GM23338 (cell line): Measurements from ENCODE around the gene MYLK. TPM values are rescaled to one million over a fixed set of nuclear protein-coding genes. Genes with fewer than 3 reads are reported as not detected.

Experiments used
- ATAC-seq: fragments of 200-7000 bp; cut with Tn5 transposase; 3 replicates; pipeline ENCODE4 v1.9.1; 2020
- DNase-seq: peaks from one replicate; pipeline ENCODE4 v3.0.0-alpha.2; 2015; ENCODE audit warnings: low spot score
- H2AFZ ChIP-seq: fragments of 200-600 bp; sonication (generic); 2 replicates; pipeline ENCODE4 v1.8.0; 2016; ENCODE audit warnings: antibody characterized with exemption, mild to moderate bottlenecking, moderate library complexity
- H3F3A ChIP-seq: fragments of 200-600 bp; sonication (generic); replicated peaks from 2 replicates; pipeline ENCODE4 v1.8.0; 2017; ENCODE audit warnings: antibody characterized with exemption, mixed run types, low read depth
- H3K27ac ChIP-seq: fragments of 200-600 bp; sonication (generic); 2 replicates; pipeline ENCODE4 v1.6.1; 2016; ENCODE audit warnings: low read depth
- H3K27me3 ChIP-seq: fragments of 200-600 bp; sonication (generic); 2 replicates; pipeline ENCODE4 v1.8.0; 2016; ENCODE audit warnings: mild to moderate bottlenecking, mixed run types, moderate library complexity; ENCODE audit not compliant: insufficient read depth
- H3K36me3 ChIP-seq: fragments of 200-600 bp; sonication (generic); 2 replicates; pipeline ENCODE4 v1.8.0; 2016; ENCODE audit warnings: mild to moderate bottlenecking; ENCODE audit not compliant: insufficient read depth
- H3K4me1 ChIP-seq: fragments of 200-600 bp; sonication (generic); 2 replicates; pipeline ENCODE4 v1.8.0; 2016; ENCODE audit warnings: mild to moderate bottlenecking, moderate library complexity; ENCODE audit not compliant: insufficient read depth
- H3K4me2 ChIP-seq: fragments of 200-600 bp; sonication (generic); 2 replicates; pipeline ENCODE4 v1.7.1; 2017; ENCODE audit warnings: mixed run types
- H3K4me3 ChIP-seq: fragments of 200-600 bp; sonication (generic); 2 replicates; pipeline ENCODE4 v1.6.1; 2016; ENCODE audit warnings: mixed run types
- H3K79me2 ChIP-seq: fragments of 200-600 bp; sonication (generic); replicated peaks from 2 replicates; pipeline ENCODE4 v1.8.0; 2017; ENCODE audit warnings: mild to moderate bottlenecking; ENCODE audit not compliant: insufficient read depth
- H3K9me2 ChIP-seq: fragments of 200-600 bp; sonication (generic); 2 replicates; pipeline ENCODE4 v1.8.0; 2017; ENCODE audit not compliant: insufficient read depth
- H4K20me1 ChIP-seq: fragments of 200-600 bp; sonication (generic); replicated peaks from 2 replicates; pipeline ENCODE4 v1.8.0; 2017; ENCODE audit warnings: mild to moderate bottlenecking; ENCODE audit not compliant: insufficient read depth
- H3K27ac Mint-ChIP-seq: 2 replicates; pipeline ENCODE4 v1.8.0; 2020; ENCODE audit warnings: inconsistent platforms, mild to moderate bottlenecking, moderate library complexity, mixed read lengths
- H3K27me3 Mint-ChIP-seq: 3 replicates; pipeline ENCODE4 v1.8.0; 2022; ENCODE audit warnings: low read depth, mild to moderate bottlenecking, moderate library complexity, mixed read lengths, inconsistent platforms; ENCODE audit not compliant: insufficient read depth, poor library complexity
- H3K36me3 Mint-ChIP-seq: 3 replicates; pipeline ENCODE4 v1.8.0; 2021; ENCODE audit warnings: low read depth, mild to moderate bottlenecking, inconsistent platforms, moderate library complexity, mixed read lengths
- H3K4me1 Mint-ChIP-seq: 3 replicates; pipeline ENCODE4 v1.8.0; 2020; ENCODE audit warnings: mild to moderate bottlenecking, inconsistent platforms, mixed read lengths
- H3K4me3 Mint-ChIP-seq: 3 replicates; pipeline ENCODE4 v1.8.0; 2021; ENCODE audit warnings: moderate library complexity, mild to moderate bottlenecking, inconsistent platforms, mixed read lengths
- H3K9me3 Mint-ChIP-seq: 3 replicates; pipeline ENCODE4 v1.8.0; 2020; ENCODE audit warnings: moderate library complexity, mild to moderate bottlenecking, inconsistent platforms, mixed read lengths
- CREB1 ChIP-seq: fragments of 250-450 bp; sonication (Bioruptor Pico); IDR thresholded peaks from 2 replicates; pipeline ENCODE4 v1.5.0; 2020; ENCODE audit warnings: low read depth, mild to moderate bottlenecking, moderate library complexity
- EZH2 ChIP-seq: fragments of 200-600 bp; sonication (generic); IDR thresholded peaks from one replicate; pipeline ENCODE4 v1.8.0; 2017; ENCODE audit warnings: antibody characterized with exemption, mild to moderate bottlenecking, low read depth; ENCODE audit not compliant: unreplicated experiment
- EZH2phosphoT487 ChIP-seq: fragments of 200-600 bp; sonication (generic); IDR thresholded peaks from one replicate; pipeline ENCODE4 v1.8.1; 2018; ENCODE audit warnings: antibody characterized with exemption; ENCODE audit not compliant: unreplicated experiment
- JUNB ChIP-seq: IDR thresholded peaks from one replicate; pipeline ENCODE4 v1.6.1; 2016; ENCODE audit warnings: antibody characterized with exemption; ENCODE audit not compliant: unreplicated experiment
- NANOG ChIP-seq: IDR thresholded peaks from 2 replicates; pipeline ENCODE4 v1.6.1; 2016; ENCODE audit warnings: antibody characterized with exemption, borderline replicate concordance
- POLR2AphosphoS5 ChIP-seq: IDR thresholded peaks from 2 replicates; pipeline ENCODE4 v1.6.1; 2016; ENCODE audit warnings: antibody characterized with exemption, low read depth
- STAT1 ChIP-seq: IDR thresholded peaks from one replicate; pipeline ENCODE4 v1.6.1; 2016; ENCODE audit warnings: antibody characterized with exemption; ENCODE audit not compliant: unreplicated experiment
- ZNF114 ChIP-seq: fragments of 250-450 bp; sonication (Bioruptor Pico); IDR thresholded peaks from 2 replicates; pipeline ENCODE4 v1.5.0; 2020; ENCODE audit warnings: mild to moderate bottlenecking, moderate library complexity
- ZNF331 ChIP-seq: fragments of 250-450 bp; sonication (Bioruptor Pico); IDR thresholded peaks from 2 replicates; pipeline ENCODE4 v1.5.0; 2020; ENCODE audit warnings: low read depth, mild to moderate bottlenecking, moderate library complexity
- polyA plus RNA-seq: library from polyadenylated mRNA; unstranded; fragments of >200 nt; fragmentation: Nextera tagmentation; extraction: Ambion mirVana; gene quantifications from 2 replicates; pipeline ENCODE4 v1.2.1, GENCODE V29; 2016
- total RNA-seq: library from RNA; depleted of rRNA; stranded (reverse); fragments of >200 nt; shearing (Covaris generic); gene quantifications from 2 replicates; pipeline ENCODE4 v1.2.3, GENCODE V29; 2014
- TF ChIP-seq, protein P1 (sequence below): IDR thresholded peaks from one replicate; pipeline ENCODE4 v1.6.1; 2018; ENCODE audit warnings: antibody characterized with exemption; ENCODE audit not compliant: unreplicated experiment
- TF ChIP-seq, protein P2 (sequence below), 2 experiments: fragments of 200-600 bp in 1 of 2; sonication (generic) in 1 of 2; conservative IDR thresholded peaks; 2 replicates each; pipeline versions ENCODE4 v1.5.1 to v1.6.1; 2016 to 2017; ENCODE audit warnings: antibody characterized with exemption in 2 of 2, low read depth in 2 of 2, mild to moderate bottlenecking in 2 of 2, moderate library complexity in 1 of 2
- TF ChIP-seq, protein P3 (sequence below): IDR thresholded peaks from 2 replicates; pipeline ENCODE4 v1.6.1; 2016; ENCODE audit warnings: antibody characterized with exemption
- TF ChIP-seq, protein P4 (sequence below): fragments of 250-450 bp; sonication (Bioruptor Pico); IDR thresholded peaks from 2 replicates; pipeline ENCODE4 v1.5.0; 2020; ENCODE audit warnings: mild to moderate bottlenecking, moderate library complexity

Gene MYLK
- total and polyA plus RNA-seq, 2 experiments from 2014 or later: 11.5 to 17.9 TPM

DNA sequence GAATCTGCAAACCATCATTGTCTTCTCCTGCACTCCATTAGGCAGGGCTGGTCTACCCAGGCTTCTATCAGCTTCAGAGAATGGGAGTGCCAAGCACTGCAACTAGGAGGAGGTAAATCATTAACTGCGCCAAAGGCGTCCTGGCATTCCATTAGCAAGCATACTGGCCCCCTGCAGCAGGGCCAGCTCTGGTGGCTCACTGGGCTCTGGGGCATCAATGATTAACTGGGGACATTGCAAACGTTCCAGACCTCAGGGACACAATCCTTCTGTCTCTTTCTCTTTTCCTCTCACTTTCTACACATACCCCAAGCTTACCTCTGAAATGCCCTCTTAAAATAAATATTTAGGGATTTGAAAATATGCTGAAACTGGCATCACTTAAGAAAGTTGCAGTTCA is 129.0 kb downstream of the MYLK start:
- no peak for TF ChIP-seq ZNF114 (CRISPR knock-in tag)
- TF ChIP-seq POLR2AphosphoS5: no peak
- TF ChIP-seq STAT1: no peak
- TF ChIP-seq, protein P1, sequence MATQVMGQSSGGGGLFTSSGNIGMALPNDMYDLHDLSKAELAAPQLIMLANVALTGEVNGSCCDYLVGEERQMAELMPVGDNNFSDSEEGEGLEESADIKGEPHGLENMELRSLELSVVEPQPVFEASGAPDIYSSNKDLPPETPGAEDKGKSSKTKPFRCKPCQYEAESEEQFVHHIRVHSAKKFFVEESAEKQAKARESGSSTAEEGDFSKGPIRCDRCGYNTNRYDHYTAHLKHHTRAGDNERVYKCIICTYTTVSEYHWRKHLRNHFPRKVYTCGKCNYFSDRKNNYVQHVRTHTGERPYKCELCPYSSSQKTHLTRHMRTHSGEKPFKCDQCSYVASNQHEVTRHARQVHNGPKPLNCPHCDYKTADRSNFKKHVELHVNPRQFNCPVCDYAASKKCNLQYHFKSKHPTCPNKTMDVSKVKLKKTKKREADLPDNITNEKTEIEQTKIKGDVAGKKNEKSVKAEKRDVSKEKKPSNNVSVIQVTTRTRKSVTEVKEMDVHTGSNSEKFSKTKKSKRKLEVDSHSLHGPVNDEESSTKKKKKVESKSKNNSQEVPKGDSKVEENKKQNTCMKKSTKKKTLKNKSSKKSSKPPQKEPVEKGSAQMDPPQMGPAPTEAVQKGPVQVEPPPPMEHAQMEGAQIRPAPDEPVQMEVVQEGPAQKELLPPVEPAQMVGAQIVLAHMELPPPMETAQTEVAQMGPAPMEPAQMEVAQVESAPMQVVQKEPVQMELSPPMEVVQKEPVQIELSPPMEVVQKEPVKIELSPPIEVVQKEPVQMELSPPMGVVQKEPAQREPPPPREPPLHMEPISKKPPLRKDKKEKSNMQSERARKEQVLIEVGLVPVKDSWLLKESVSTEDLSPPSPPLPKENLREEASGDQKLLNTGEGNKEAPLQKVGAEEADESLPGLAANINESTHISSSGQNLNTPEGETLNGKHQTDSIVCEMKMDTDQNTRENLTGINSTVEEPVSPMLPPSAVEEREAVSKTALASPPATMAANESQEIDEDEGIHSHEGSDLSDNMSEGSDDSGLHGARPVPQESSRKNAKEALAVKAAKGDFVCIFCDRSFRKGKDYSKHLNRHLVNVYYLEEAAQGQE: no peak
- no peak for TF ChIP-seq NANOG
- TF ChIP-seq, protein P2, sequence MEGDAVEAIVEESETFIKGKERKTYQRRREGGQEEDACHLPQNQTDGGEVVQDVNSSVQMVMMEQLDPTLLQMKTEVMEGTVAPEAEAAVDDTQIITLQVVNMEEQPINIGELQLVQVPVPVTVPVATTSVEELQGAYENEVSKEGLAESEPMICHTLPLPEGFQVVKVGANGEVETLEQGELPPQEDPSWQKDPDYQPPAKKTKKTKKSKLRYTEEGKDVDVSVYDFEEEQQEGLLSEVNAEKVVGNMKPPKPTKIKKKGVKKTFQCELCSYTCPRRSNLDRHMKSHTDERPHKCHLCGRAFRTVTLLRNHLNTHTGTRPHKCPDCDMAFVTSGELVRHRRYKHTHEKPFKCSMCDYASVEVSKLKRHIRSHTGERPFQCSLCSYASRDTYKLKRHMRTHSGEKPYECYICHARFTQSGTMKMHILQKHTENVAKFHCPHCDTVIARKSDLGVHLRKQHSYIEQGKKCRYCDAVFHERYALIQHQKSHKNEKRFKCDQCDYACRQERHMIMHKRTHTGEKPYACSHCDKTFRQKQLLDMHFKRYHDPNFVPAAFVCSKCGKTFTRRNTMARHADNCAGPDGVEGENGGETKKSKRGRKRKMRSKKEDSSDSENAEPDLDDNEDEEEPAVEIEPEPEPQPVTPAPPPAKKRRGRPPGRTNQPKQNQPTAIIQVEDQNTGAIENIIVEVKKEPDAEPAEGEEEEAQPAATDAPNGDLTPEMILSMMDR (conservative IDR thresholded peaks at IDR 0.05; ENCODE audit: low read depth in 2 of 2): no peak
- TF ChIP-seq JUNB: no peak
- TF ChIP-seq EZH2phosphoT487: no peak
- TF ChIP-seq, protein P3, sequence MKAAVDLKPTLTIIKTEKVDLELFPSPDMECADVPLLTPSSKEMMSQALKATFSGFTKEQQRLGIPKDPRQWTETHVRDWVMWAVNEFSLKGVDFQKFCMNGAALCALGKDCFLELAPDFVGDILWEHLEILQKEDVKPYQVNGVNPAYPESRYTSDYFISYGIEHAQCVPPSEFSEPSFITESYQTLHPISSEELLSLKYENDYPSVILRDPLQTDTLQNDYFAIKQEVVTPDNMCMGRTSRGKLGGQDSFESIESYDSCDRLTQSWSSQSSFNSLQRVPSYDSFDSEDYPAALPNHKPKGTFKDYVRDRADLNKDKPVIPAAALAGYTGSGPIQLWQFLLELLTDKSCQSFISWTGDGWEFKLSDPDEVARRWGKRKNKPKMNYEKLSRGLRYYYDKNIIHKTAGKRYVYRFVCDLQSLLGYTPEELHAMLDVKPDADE: no peak
- no peak for TF ChIP-seq EZH2
- TF ChIP-seq CREB1 (CRISPR knock-in tag): no peak
- no peak for TF ChIP-seq ZNF331
- TF ChIP-seq, protein P4, sequence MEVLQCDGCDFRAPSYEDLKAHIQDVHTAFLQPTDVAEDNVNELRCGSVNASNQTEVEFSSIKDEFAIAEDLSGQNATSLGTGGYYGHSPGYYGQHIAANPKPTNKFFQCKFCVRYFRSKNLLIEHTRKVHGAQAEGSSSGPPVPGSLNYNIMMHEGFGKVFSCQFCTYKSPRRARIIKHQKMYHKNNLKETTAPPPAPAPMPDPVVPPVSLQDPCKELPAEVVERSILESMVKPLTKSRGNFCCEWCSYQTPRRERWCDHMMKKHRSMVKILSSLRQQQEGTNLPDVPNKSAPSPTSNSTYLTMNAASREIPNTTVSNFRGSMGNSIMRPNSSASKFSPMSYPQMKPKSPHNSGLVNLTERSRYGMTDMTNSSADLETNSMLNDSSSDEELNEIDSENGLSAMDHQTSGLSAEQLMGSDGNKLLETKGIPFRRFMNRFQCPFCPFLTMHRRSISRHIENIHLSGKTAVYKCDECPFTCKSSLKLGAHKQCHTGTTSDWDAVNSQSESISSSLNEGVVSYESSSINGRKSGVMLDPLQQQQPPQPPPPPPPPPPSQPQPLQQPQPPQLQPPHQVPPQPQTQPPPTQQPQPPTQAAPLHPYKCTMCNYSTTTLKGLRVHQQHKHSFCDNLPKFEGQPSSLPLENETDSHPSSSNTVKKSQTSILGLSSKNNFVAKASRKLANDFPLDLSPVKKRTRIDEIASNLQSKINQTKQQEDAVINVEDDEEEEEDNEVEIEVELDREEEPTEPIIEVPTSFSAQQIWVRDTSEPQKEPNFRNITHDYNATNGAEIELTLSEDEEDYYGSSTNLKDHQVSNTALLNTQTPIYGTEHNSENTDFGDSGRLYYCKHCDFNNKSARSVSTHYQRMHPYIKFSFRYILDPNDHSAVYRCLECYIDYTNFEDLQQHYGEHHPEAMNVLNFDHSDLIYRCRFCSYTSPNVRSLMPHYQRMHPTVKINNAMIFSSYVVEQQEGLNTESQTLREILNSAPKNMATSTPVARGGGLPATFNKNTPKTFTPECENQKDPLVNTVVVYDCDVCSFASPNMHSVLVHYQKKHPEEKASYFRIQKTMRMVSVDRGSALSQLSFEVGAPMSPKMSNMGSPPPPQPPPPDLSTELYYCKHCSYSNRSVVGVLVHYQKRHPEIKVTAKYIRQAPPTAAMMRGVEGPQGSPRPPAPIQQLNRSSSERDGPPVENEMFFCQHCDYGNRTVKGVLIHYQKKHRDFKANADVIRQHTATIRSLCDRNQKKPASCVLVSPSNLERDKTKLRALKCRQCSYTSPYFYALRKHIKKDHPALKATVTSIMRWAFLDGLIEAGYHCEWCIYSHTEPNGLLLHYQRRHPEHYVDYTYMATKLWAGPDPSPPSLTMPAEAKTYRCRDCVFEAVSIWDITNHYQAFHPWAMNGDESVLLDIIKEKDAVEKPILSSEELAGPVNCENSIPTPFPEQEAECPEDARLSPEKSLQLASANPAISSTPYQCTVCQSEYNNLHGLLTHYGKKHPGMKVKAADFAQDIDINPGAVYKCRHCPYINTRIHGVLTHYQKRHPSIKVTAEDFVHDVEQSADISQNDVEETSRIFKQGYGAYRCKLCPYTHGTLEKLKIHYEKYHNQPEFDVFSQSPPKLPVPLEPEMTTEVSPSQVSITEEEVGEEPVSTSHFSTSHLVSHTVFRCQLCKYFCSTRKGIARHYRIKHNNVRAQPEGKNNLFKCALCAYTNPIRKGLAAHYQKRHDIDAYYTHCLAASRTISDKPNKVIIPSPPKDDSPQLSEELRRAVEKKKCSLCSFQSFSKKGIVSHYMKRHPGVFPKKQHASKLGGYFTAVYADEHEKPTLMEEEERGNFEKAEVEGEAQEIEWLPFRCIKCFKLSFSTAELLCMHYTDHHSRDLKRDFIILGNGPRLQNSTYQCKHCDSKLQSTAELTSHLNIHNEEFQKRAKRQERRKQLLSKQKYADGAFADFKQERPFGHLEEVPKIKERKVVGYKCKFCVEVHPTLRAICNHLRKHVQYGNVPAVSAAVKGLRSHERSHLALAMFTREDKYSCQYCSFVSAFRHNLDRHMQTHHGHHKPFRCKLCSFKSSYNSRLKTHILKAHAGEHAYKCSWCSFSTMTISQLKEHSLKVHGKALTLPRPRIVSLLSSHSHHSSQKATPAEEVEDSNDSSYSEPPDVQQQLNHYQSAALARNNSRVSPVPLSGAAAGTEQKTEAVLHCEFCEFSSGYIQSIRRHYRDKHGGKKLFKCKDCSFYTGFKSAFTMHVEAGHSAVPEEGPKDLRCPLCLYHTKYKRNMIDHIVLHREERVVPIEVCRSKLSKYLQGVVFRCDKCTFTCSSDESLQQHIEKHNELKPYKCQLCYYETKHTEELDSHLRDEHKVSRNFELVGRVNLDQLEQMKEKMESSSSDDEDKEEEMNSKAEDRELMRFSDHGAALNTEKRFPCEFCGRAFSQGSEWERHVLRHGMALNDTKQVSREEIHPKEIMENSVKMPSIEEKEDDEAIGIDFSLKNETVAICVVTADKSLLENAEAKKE: no peak
- Mint-ChIP-seq H3K9me3 (no peaks in the 10 kb centered on the region), H3K36me3 (peaks cover 5% of the 10 kb centered on the region; the same call in 2 of the 3 replicates), H3K4me3 (no peak overlapping the region), H3K4me1 (peaks cover 12% of the 10 kb centered on the region), H3K27me3 (peaks cover 5% of the 10 kb centered on the region), H3K27ac (no peak overlapping the region)
- ATAC-seq (no peak; the same call in 2 of the 3 replicates), DNase-seq (no peak)
- no peaks in the 10 kb centered on the region for H3K27me3 ChIP-seq
- H3F3A ChIP-seq: no peaks in the 10 kb centered on the region
- no peak overlapping the region for H3K27ac ChIP-seq
- H3K4me3 ChIP-seq: no peak overlapping the region
- H3K4me1 ChIP-seq: peaks cover 8% of the 10 kb centered on the region
- H3K79me2 ChIP-seq: no peaks in the 10 kb centered on the region
- no peak overlapping the region for H2AFZ ChIP-seq
- H4K20me1 ChIP-seq: no peaks in the 10 kb centered on the region
- H3K4me2 ChIP-seq: no peak overlapping the region
- peaks cover 8% of the 10 kb centered on the region; the same call in 1 of the 2 replicates for H3K9me2 ChIP-seq
- H3K36me3 ChIP-seq: no peaks in the 10 kb centered on the region
